Measurements from ENCODE around the gene PYM1. TPM values are rescaled to one million over a fixed set of nuclear protein-coding genes. Genes with fewer than 3 reads are reported as not detected.

Gene PYM1
- total RNA-seq, 4 donors from 2014 or later = 28.6 to 48.2 (median 43.7) TPM

DNA sequence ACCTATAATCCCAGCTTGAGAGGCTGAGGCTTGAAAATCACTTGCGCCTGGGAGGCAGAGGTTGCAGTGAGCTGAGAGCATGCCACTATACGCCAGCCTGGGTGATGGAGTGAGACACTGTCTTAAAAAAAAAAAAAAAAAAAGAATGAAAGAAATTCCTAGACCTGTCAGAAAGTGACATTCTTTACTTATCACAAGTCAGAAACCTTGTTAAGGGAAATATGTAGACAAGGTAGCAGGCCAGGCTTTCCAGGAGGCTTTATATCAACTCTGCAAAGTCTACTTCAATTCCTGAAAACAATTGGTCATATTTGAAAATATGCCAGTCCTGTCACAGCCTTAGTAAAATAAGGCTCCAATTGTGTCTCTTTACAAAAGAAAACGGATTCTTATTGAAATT lies 65.8 kb downstream of the PYM1 start:
- no peak for DNase-seq
- Histone ChIP-seq H3K27me3 (no peaks in the 10 kb centered on the region), H3K9me3 (no peaks in the 10 kb centered on the region), H3K36me3 (no peaks in the 10 kb centered on the region), H3K4me1 (no peaks in the 10 kb centered on the region), H3K27ac (no peak overlapping the region), H3K4me3 (replicated peaks in 1 of 3) (no peak overlapping the region)
- 84 to 91% methylated on average over 3 of the region's 3 CpGs for WGBS, 2 donors
- TF ChIP-seq, protein P1, sequence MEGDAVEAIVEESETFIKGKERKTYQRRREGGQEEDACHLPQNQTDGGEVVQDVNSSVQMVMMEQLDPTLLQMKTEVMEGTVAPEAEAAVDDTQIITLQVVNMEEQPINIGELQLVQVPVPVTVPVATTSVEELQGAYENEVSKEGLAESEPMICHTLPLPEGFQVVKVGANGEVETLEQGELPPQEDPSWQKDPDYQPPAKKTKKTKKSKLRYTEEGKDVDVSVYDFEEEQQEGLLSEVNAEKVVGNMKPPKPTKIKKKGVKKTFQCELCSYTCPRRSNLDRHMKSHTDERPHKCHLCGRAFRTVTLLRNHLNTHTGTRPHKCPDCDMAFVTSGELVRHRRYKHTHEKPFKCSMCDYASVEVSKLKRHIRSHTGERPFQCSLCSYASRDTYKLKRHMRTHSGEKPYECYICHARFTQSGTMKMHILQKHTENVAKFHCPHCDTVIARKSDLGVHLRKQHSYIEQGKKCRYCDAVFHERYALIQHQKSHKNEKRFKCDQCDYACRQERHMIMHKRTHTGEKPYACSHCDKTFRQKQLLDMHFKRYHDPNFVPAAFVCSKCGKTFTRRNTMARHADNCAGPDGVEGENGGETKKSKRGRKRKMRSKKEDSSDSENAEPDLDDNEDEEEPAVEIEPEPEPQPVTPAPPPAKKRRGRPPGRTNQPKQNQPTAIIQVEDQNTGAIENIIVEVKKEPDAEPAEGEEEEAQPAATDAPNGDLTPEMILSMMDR (IDR thresholded peaks at IDR 0.05) = no peak
- intact Hi-C loops (cut with DNase I) = no loop called here

DNA sequence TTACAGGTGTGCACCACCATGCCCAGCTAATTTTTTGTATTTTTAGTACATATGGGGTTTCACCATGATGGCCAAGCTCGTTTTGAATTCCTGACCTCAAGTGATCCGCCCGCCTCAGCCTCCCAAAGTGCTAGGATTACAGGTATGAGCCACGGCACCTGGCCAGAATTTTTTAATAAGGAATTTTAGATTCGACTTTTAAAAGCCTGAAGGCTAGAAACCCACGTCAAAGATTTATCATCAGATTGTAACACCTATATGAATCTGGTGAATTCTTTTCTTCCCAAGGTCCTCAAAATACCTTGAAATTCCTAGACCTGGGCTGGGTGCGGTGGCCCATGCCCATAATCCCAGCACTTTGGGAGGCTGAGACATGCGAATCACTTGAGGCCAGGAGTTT lies 66.3 kb downstream of the PYM1 start:
- Histone ChIP-seq H3K36me3 (no peaks in the 10 kb centered on the region), H3K27ac (no peak overlapping the region), H3K4me1 (no peaks in the 10 kb centered on the region), H3K27me3 (no peaks in the 10 kb centered on the region), H3K9me3 (no peaks in the 10 kb centered on the region), H3K4me3 (replicated peaks in 1 of 3) (no peak overlapping the region)
- DNase-seq = no peak
- intact Hi-C loops (cut with DNase I) = no loop called here
- WGBS, 2 donors = 93 to 95% methylated on average over 8 of the region's 8 CpGs
- no peak for TF ChIP-seq POLR2A (IDR thresholded peaks at IDR 0.05)
- TF ChIP-seq, protein P1 (IDR thresholded peaks at IDR 0.05) = no peak

DNA sequence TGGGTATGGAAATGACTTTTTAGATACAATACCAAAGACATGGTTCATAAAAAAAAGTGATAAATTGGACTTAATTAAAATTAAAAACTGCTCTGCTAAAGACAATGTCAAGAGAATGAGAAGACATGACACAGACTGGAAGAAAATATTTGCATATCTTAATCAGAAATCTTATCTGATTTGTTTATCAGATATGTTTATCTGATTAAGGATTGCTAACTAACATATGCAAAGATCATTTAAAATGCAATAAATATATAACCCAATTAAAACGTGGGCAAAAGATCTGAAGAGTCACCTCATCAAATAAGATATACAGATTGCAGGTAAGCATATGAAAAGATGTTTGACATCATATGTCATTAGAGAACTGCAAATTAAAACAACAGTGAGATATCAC lies 75.0 kb downstream of the PYM1 start:
- DNase-seq = no peak
- WGBS, 2 donors = 61 to 68% methylated on average over 1 of the region's 1 CpG
- H3K27me3 ChIP-seq = no peaks in the 10 kb centered on the region
- no peak overlapping the region for H3K27ac ChIP-seq
- H3K9me3 ChIP-seq = no peaks in the 10 kb centered on the region
- no peaks in the 10 kb centered on the region for H3K36me3 ChIP-seq
- H3K4me1 ChIP-seq = peaks cover 11 to 19% of the 10 kb centered on the region in 2 donors
- TF ChIP-seq, protein P1 (IDR thresholded peaks at IDR 0.05) = no peak
- TF ChIP-seq POLR2A (IDR thresholded peaks at IDR 0.05) = no peak
- intact Hi-C loops (cut with DNase I) = no loop called here
- no peak overlapping the region for H3K4me3 ChIP-seq (replicated peaks in 1 of 3)

Other genes with a start within 250 kb of the PYM1 start
- 10 to 100 TPM in 2 of 4 donors, 1 to 10 TPM in 2; 7.9 to 16.9 (median 9.8) TPM for gene ITGA7, start 220.0 kb downstream of the PYM1 start, total RNA-seq
- 100 to 1,000 TPM; 117 to 440 (median 246) TPM for gene BLOC1S1, start 211.8 kb downstream of the PYM1 start, total RNA-seq
- gene RDH5, start 207.5 kb downstream of the PYM1 start, total RNA-seq = 1 to 10 TPM in 3 of 4 donors, under 1 TPM in 1; 0.94 to 9.7 (median 6.8) TPM
- 1,000 to 10,000 TPM in 3 of 4 donors, 100 to 1,000 TPM in 1; 683 to 1,145 (median 1,122) TPM for gene CD63, start 198.9 kb downstream of the PYM1 start, total RNA-seq
- gene GDF11, start 184.8 kb downstream of the PYM1 start, total RNA-seq = 1 to 10 TPM; 4.8 to 7.5 (median 6.7) TPM
- 10 to 100 TPM; 33.6 to 61.0 (median 52.3) TPM for gene SARNP, start 110.2 kb downstream of the PYM1 start, total RNA-seq
- 10 to 100 TPM; 17.7 to 39.2 (median 23.4) TPM for gene ORMDL2, start 109.9 kb downstream of the PYM1 start, total RNA-seq
- 10 to 100 TPM; 39.6 to 49.0 (median 45.1) TPM for gene DNAJC14, start 98.3 kb downstream of the PYM1 start, total RNA-seq
- gene MMP19, start 85.0 kb downstream of the PYM1 start, total RNA-seq = 1 to 10 TPM; 2.3 to 4.2 (median 3.4) TPM
- 10 to 100 TPM; 20.6 to 55.9 (median 28.7) TPM for gene DGKA, start 3.3 kb upstream of the PYM1 start, total RNA-seq
- 1 to 10 TPM; 1.7 to 5.8 (median 3.0) TPM for gene PMEL, start 38.1 kb upstream of the PYM1 start, total RNA-seq
- 10 to 100 TPM; 13.9 to 17.2 (median 15.8) TPM for gene CDK2, start 38.9 kb upstream of the PYM1 start, total RNA-seq
- gene RAB5B, start 46.2 kb upstream of the PYM1 start, total RNA-seq = 100 to 1,000 TPM; 104 to 119 (median 107) TPM
- 10 to 100 TPM; 18.7 to 36.8 (median 36.2) TPM for gene SUOX, start 69.4 kb upstream of the PYM1 start, total RNA-seq
- gene IKZF4, start 93.1 kb upstream of the PYM1 start, total RNA-seq = 10 to 100 TPM in 2 of 4 donors, 1 to 10 TPM in 2; 4.2 to 10.9 (median 9.4) TPM
- 1,000 to 10,000 TPM in 1 of 4 donors, 100 to 1,000 TPM in 2, 10 to 100 TPM in 1; 81.4 to 1,193 (median 632) TPM for gene RPS26, start 114.0 kb upstream of the PYM1 start, total RNA-seq
- 10 to 100 TPM; 14.7 to 30.0 (median 20.4) TPM for gene ERBB3, start 152.3 kb upstream of the PYM1 start, total RNA-seq
- gene PA2G4, start 176.7 kb upstream of the PYM1 start, total RNA-seq = 100 to 1,000 TPM in 3 of 4 donors, 10 to 100 TPM in 1; 94.0 to 142 (median 122) TPM
- 1,000 to 10,000 TPM; 1,344 to 2,817 (median 2,330) TPM for gene RPL41, start 188.7 kb upstream of the PYM1 start, total RNA-seq
- 1 to 10 TPM; 4.7 to 7.7 (median 5.6) TPM for gene ZC3H10, start 190.4 kb upstream of the PYM1 start, total RNA-seq
- 10 to 100 TPM; 60.6 to 84.7 (median 68.7) TPM for gene ESYT1, start 200.4 kb upstream of the PYM1 start, total RNA-seq
- gene MYL6B, start 224.7 kb upstream of the PYM1 start, total RNA-seq = 100 to 1,000 TPM in 1 of 4 donors, 10 to 100 TPM in 3; 33.4 to 115 (median 48.1) TPM
- 1,000 to 10,000 TPM; 1,110 to 2,359 (median 1,915) TPM for gene MYL6, start 230.5 kb upstream of the PYM1 start, total RNA-seq

Measured in thyroid gland (tissue), 4 donors.